Activated CD4-positive, alpha-beta T cell treated with anti-CD3 and anti-CD28 coated beads, Interleukin-2, amount 50 U/mL, for 24 hours (primary cell): ENCODE results near the gene OGFOD1.
"Not testable (repeated sequence)": the region's sequence is repeated elsewhere in the genome, so short reads cannot be mapped to it uniquely, and the experiment has no call there.

ENCODE experiments used
- DNase-seq, 2 donors: peaks; one replicate each; pipeline ENCODE4 v3.0.0-alpha.2; 2020; ENCODE audit warnings: low read depth in 1 of 2, low spot score in 1 of 2

Gene OGFOD1

DNA sequence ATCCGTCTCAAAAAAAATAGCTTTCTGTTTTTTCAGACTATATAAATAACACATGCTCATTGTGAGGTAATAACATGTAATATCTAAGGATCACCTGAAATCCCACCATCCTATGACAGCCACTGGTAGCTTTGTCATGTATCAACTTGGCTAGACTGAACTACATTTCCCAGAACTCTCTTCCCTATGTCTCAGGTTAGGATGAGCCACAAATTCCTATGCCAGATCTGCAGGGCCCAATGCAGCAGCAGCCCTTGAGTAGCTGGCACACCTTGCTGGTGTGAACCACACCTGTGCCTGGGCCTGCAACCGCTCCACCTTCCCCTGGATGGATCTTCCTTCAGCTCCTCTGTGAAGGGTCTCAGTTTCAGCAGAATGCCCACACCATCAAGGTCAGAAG lies 28.1 kb downstream of the OGFOD1 start:
- no peak for DNase-seq

DNA sequence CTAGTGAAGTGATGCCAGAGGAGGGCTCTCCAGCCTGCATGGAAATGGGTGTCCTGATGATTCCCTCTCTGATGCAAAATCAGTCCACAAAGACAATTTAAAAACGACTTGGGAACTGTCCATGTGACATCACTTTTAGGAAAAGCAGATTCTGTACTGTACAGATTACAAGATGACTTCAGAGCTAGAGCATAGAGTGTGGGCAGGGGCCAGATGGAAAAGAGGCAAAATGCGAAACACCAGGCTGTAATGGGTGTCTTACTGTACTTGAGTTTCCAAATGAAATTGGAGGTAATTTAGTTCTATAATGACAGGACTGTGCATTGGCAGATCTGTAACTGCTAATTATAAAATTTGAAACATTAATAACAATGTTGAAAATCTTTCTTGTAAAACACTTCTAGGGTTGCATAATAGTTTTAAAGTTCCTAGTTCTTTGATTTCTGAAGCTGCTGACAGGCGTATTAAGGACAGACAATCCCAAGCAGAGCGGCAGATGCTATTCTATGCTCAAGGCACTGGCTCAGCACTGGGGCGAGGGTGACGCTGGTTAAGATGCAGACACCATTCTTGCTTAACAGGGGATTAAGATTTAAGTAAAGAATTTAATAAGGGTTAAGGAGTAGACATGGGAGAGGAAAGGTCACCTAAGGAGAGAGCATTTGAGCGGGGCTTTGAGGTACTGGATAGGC lies 29.6 kb downstream of the OGFOD1 start:
- DNase-seq, result no peak

DNA sequence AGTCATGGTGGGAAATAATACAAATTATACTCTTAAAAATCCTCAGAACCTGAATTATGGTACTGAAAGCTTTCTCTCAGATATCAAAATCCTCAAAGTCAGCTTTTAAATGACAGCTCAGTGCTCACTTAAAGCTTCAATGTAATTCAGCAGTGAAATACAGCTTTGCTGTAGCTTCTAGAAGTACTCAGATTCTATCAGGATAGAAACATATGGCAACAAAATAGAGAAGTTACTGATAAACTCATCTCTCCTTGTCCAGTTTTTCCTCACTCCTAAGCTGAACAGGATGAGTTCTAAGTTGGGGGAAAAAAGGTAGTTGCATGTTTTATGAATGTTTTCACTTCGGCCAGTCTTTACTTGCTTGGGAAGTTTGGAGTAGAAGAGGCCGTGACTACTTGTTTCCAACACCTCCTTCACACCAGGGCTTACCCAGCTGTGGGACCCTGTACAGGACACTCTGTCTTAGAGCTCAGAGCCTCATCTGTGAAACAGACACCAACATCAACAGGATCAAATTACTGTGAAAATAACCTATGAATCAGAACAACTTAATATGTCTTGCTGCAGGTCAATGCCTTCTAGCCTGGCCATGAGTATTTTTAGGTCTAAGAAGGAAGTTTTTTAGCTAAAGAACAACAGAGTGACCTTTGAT lies 30.2 kb downstream of the OGFOD1 start:
- DNase-seq, result no peak

DNA sequence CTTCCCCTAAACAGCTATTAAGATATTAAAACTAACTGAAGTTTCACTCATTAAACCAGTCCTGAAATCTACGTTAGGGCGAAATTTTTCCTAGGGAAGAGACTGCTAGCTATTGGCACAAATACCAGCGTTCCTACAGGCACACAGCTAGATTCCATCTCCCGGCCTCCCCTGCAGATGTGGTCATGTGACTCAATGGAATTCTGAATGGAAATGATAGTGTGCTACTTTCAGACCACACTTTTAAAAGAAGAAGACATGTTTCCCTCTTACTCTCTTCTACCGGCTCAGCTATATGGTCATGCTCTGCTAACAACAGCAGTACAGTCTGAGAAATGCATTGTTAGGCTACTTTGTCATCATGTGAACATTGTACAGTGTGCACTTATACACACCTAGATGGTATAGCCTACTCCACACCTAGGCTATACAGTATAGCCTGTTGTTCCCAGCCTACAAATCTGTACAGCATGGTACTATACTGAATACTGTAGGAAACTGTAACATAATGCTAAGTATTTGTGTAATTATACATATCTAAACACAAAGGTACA lies 31.4 kb downstream of the OGFOD1 start:
- no peak for DNase-seq

DNA sequence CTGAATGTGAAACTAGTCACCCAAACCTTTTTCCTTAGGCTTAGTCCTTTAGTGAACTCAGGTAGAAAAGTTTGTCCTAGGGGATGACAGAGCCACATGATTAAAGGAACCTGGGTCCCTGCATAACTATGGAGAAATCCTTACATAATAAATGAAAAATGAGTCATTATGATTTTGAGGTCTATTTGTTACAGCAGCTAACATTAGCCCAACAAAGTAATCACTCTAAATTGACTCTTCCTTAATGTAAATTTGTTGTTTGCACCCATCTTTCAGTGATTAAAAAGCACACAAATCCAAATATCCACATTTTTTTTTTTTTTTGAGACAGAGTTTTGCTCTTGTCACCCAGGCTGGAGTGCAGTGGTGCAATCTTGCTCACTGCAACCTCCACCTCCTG lies 32.0 kb downstream of the OGFOD1 start:
- no peak for DNase-seq

DNA sequence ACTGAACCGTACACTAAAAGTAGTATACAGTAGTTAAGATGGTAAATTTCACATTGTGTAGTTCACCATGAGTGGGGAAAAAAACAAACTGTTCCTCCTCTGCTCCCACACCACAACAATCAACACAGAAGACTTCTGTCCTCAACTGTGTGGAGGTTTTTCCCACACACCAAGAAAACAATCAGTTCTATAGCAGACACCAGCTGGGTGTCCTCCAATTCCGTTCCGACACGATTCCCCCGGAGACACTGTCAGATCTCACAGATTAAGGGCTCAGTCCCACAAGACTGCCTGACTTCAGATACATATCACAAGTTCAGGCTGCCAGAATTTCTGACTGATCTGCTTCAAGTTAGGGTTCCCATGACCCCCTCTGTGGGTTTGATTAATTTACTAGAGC lies 36.7 kb downstream of the OGFOD1 start:
- no peak for DNase-seq

DNA sequence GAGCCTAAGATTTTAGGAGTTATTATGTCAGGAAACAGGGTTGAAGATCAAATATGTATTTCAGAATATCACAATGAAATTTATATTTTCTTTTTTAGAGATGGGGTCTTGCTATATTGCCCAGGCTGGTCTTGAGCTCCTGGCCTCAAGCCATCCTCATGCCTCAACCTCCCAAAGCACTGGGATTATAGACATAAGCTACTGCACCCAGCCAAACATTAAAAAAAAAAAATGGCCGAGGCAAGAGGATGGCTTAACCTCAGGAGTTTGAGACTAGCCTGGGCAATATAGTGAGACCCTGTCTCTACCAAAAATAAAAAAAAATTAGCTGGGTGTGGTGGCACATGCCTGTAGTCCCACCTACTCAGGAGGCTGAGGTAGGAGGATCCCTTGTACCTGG lies 37.5 kb downstream of the OGFOD1 start:
- not testable (repeated sequence) for DNase-seq

DNA sequence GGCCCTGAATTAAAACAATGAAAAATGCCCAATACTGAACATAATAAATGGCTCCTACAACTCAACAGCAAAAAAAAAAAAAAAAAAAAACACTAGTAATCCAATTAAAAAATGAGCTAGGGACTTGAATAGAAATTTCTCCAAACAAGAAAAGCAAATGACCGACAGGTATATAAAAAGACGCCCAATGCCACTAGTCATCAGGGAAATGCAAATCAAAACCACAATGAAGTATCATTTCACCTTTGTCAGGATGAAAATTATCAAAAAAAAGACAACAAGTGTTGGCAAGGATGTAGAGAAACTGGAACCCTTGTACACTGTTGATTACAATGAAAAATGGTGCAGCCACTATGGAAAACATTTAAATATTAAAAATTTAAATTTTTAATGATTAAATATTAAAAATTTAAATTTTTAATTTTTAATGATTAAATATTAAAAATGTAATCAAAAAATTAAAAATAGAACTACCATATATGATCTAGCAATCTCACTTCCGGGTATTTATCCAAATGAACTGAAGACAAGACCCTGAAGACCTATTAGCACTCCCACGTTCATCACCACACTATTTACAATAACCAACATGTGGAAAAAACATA lies 40.4 kb downstream of the OGFOD1 start:
- DNase-seq, result no peak

DNA sequence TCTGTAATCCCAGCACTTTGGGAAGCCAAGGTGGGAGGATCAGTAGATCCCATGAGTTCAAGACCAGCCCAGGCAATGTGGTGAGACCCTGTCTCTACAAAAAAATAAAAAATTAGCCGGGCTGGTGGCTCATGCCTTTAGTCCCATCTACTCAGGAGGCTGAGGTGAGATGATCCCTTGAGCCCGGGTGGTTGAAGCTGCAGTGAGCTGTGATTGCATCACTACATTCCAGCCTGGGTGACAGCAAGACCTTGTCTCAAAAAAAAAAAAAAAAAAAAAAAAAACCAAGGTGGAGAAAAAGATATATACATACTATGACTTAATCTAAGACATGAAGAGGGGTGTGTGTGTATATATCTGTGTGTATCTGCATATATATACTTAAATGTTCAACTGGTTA lies 41.8 kb downstream of the OGFOD1 start:
- no peak for DNase-seq

DNA sequence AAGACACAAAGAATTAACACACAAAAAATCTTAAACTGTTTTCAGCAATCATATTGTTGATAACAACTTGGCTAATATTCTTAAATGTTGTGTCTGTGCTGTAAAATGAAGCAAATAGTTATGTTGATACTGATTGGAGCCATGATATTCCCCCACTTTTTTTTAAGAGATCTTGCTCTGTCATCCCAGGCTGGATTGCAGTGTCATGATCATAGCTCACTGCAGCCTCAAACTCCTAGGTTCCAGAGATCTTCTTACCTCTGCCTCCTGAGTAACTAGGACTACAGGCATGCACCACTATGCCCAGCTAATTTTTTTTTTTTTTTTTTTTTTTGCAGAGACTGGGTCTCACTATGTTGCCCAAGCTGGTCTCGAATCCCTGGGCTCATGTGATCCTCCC lies 42.5 kb downstream of the OGFOD1 start:
- no peak for DNase-seq

DNA sequence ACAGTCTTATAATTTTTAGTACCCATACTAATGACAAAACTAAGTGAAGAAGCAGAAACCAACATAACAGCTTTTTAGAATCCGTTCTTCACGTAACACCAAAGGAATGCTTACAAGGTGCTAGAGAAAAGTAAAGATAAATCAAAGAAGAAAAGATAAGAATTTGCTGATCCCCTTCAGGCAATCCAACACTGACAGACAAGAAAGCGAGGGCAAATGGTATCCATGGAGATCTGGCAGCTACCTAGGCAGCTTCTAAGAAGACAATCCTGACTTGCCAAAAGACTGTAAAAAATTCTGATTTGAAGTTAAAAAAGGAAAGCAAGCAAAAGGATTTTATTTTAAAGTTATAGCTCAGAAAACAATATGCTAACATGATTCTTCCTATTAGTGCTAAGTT lies 53.8 kb downstream of the OGFOD1 start:
- DNase-seq, result no peak

DNA sequence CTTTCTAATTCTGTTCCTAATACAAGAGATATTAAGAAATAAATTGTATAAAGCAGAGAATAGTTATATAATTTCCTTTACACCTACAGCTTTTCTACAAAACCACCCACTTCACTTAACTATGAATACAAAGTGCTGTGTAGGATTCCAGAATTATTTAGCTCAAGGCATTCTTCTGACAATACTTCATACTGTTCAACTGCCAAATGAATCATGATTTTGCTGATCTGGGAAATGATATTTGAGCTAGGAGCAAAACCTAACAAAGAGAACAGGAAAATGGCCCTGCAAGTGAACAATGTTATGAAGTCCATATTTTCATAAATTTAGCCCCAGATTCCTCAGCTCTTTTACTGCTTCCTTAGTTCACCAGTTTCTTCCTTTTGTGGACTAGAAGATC lies 55.6 kb downstream of the OGFOD1 start:
- DNase-seq, result no peak

DNA sequence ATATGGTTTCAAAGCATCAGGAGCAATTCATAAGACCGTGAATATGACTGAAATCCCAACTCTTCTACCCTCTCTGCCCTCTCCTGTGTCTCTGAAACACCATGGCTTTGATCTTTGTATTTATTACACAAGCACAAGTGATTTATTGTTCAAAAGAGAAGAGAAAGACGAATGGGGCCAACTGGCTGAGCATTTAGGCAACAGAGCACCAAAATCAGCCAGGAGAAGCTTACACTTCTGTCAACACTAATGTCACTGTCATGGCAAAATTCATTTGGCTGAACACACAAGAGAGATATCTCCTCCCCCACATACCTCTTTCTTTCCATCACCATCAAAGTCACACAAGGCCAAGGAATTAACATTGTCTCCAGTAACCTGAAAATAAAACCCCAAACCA lies 59.2 kb downstream of the OGFOD1 start:
- DNase-seq, result no peak

DNA sequence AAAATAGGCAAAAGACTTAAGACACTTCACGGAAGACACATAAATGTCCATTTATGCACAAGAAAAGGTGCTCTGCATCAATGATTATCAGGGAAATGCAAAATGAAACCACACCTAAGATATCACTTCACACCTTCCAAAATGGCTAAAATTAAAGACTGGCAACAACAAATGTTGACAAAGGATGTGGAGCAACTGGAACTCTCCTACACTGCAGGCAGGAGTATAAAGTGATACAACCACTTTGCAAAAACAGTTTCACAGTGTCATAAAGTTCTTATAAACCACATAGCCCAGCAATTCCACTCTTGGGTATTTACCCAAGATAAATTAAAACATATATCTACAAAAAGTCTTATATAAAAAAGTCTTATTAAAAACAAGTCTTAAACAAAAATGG lies 60.7 kb downstream of the OGFOD1 start:
- DNase-seq, result no peak

DNA sequence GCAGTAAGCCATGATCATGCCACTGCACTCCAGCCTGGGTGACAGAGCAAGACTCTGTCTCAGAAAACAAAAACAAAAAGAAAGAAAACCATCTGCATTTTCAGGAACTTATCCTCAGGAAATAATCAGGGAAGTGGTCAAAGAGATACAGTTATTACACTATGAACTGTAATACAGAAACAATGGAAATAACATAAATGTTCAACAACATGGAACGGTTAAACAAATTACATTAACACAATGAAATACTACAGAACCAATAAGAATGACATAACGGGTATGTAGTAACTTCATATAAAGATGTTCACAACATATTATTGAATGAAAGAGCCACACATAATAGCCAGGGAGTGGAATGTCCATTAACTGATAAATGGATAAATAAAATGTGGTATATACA lies 61.7 kb downstream of the OGFOD1 start:
- DNase-seq, result no peak

DNA sequence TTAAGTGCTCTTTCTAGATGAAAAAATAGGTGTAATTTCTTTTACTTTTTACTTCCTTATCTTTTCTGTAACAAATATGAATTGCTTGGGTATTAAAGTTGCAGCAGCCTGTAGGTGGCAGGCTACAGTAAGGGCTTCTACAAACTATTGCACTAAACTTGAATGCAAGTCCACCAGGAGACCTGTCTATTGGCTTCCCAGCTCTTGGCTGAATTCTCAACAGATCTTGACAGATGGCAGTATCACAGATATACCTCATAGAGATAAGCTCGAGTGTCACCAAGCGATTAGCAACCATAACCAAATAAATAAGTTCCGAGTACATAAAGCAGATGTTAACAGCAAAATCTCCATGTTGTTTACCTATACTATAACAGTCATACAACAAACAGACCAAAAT lies 62.6 kb downstream of the OGFOD1 start:
- DNase-seq, result peak in 1 of 2 donors; percentile 10

DNA sequence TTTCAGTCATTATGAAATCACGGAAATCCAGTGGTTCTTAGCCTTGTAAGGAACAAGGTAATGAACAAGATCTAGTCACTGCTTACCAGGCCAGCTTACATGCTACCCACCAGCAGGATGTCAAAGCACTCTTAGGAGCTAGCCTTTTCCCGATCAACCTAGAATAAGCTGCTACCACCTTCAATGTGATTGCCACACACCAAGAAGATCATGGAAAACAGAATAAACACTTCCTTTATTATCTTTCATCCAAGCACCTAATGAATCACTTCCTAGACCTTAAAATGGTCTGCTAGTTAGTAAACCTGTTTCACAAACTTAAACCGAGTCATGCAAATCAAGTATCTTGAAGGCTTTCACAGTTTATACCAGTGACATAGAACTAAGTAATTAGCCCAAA lies 63.5 kb downstream of the OGFOD1 start:
- DNase-seq, result no peak

DNA sequence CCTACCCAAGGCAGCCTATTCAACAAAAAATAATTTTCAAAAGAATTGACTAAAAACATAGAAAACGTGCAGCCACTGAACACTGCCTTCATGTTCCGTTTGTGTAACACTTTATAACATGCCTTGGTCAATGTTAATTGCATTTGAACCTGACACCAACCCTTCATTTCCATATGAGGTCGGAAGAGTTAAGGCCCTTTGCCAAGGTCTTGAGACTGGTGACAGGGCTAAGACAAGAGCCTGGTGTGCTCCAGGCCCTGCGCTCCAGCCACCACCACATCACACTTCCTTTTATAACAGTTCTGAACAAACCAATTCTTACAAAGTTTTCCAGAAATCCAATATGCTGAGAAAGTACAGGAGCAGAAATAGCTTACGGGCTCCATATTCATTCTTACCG lies 64.3 kb downstream of the OGFOD1 start:
- DNase-seq, result no peak

DNA sequence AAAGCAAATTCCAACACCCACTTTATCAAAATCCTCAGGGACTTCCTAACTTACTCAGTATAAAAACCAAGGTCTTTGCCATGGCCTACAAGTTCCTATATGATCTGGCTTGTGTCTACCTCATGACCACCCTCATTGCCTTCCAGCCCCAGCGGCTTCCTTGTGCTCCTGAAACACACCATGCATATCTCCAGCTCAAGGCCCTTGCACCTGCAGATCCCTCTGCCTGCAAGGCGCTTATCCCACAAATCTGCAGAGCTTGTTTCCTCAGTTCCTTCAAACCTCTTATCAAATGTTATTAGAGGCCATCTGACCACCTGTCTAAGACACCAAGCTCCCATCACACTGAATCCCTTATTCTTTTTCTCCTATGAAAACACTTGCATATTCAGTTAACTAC lies 65.9 kb downstream of the OGFOD1 start:
- DNase-seq, result no peak

DNA sequence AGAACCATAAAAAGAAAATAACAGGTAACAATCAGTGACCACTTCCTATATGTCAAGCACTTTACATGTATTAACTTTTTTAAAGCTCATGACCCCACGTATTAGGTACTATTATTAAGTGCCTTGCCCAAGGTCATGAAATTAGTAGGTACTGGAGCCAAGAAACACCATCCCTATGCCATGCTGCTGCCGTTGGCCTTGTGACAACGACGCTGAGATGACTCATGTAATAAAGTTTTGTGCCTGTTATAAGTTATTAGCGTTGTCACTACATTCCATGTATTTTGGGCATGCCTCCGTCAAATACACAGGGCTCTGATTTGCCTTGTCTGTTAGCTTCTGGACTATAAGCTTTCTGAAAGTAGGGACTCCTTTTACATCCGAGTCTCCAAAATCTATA lies 67.1 kb downstream of the OGFOD1 start:
- DNase-seq, result no peak

DNA sequence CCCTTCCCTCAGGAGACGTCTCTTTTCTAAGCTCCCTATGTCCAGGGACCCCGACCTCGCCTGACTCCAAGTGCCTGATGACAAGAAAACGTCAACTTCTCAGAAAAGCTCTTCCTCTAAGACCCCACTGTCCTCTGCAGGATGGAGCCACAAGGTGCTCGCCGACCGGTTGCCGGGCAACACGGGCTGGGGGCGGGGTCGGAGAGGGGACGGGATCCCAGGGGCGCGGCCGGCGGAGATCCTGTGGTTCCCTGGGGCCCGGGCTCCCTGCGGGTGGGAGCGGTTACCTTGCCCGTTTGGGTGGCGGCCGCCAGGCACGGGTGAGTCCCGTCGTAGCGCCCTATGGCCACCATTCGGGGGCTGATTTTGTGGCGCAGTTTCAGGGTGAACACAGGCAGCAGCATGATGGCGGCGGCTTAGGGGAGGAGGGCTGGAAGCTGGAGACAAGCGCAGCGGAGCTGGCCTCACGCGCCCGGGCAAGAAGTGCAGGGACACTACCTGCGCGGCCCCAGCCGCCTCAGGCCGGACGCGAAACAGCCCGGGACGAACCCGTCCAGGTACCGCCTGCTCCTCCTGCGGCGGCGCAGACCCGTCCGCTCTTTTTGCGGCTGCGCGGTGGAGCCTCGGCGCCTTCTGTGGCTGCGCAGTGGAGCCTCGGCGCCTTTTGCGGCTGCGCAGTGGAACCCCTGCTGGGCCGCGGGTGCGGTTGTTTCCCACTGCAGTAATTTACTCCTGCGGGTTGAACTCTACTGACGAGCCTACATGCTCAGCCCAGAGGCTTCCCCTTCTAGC lies 68.3 kb downstream of the OGFOD1 start, which contains the start of gene BBS2:
BBS2 (minus strand) TSS at position 566 of the 792 bp plus-strand sequence; CDS start at position 404, 162 bp downstream.
- peak; percentile 86 to 89 for DNase-seq

DNA sequence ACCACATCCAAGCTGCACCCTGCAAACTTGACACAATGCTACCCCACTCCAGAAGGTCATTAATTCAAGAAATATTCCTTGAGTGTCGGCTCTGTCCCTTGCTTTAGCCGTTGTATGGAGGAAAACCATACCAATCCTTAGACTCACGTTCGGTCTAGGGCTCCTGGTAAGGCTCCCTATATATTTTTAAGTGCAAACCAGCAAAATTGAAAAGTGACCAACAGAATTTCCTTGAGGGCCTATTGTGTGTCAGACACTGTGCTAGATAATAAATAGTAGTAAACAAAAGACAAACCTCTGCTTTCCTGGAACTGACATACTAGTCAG lies 68.9 kb downstream of the OGFOD1 start:
- no peak for DNase-seq
